HepG2 (cell line): ENCODE data around the gene LYRM1. TPM values are rescaled to one million over a fixed set of nuclear protein-coding genes. Genes with fewer than 3 reads are reported as not detected.

Experiments used
- ATF6 ChIP-seq: sonication (generic); formaldehyde crosslinking; conservative IDR thresholded peaks from 2 replicates; pipeline ENCODE4 v1.4.0; 2020; ENCODE audit warnings: missing genetic modification reagents
- CC2D1A ChIP-seq: sonication (generic); formaldehyde crosslinking; IDR thresholded peaks from 2 replicates; pipeline ENCODE4 v1.8.1; 2023; ENCODE audit warnings: mild to moderate bottlenecking, missing genetic modification reagents
- DDIT3 ChIP-seq: sonication (generic); formaldehyde crosslinking; IDR thresholded peaks from 2 replicates; pipeline ENCODE4 v1.4.0; 2020; ENCODE audit warnings: mild to moderate bottlenecking, missing genetic modification reagents
- HCFC1 ChIP-seq: fragments of 150-350 bp; IDR thresholded peaks from 2 replicates; pipeline ENCODE4 v1.6.1; 2014; ENCODE audit warnings: low read depth, low read length
- HNRNPLL ChIP-seq: fragments of 200-400 bp; formaldehyde crosslinking; IDR thresholded peaks from 2 replicates; pipeline ENCODE4 v1.6.1; 2017; ENCODE audit warnings: mild to moderate bottlenecking, low read depth, low read length; ENCODE audit not compliant: poor library complexity, severe bottlenecking
- KAT8 ChIP-seq: IDR thresholded peaks from 2 replicates; pipeline ENCODE4 v1.6.1; 2016; ENCODE audit warnings: missing genetic modification reagents, missing compliant biosample characterization
- LBX2 ChIP-seq: sonication (generic); formaldehyde crosslinking; IDR thresholded peaks from 2 replicates; pipeline ENCODE4 v1.5.0; 2020; ENCODE audit warnings: missing genetic modification reagents, mild to moderate bottlenecking, borderline replicate concordance
- MEIS1 ChIP-seq: sonication (generic); formaldehyde crosslinking; IDR thresholded peaks from 2 replicates; pipeline ENCODE4 v1.9.0; 2021; ENCODE audit warnings: mild to moderate bottlenecking, missing genetic modification reagents, moderate library complexity, borderline replicate concordance
- NCOR1 ChIP-seq: fragments of 200-600 bp; sonication (generic); IDR thresholded peaks from 2 replicates; pipeline ENCODE4 v1.7.0; 2017; ENCODE audit warnings: antibody characterized with exemption, low read length, borderline replicate concordance
- NPAS2 ChIP-seq: sonication (generic); formaldehyde crosslinking; IDR thresholded peaks from 2 replicates; pipeline ENCODE4 v1.8.0; 2022; ENCODE audit warnings: mild to moderate bottlenecking, missing genetic modification reagents, borderline replicate concordance
- PRDM4 ChIP-seq: sonication (generic); formaldehyde crosslinking; IDR thresholded peaks from 2 replicates; pipeline ENCODE4 v1.9.0; 2021; ENCODE audit warnings: missing genetic modification reagents, borderline replicate concordance
- REXO4 ChIP-seq: sonication (generic); formaldehyde crosslinking; IDR thresholded peaks from 2 replicates; pipeline ENCODE4 v1.8.0; 2022; ENCODE audit warnings: missing genetic modification reagents, mild to moderate bottlenecking, borderline replicate concordance
- SP140L ChIP-seq: sonication (generic); formaldehyde crosslinking; IDR thresholded peaks from 2 replicates; pipeline ENCODE4 v1.4.0; 2020; ENCODE audit warnings: missing genetic modification reagents, borderline replicate concordance
- ZC3H13 ChIP-seq: sonication (generic); formaldehyde crosslinking; IDR thresholded peaks from 2 replicates; pipeline ENCODE4 v1.8.1; 2023; ENCODE audit warnings: mild to moderate bottlenecking, missing genetic modification reagents, moderate library complexity
- ZFP36 ChIP-seq: fragments of 150-350 bp; IDR thresholded peaks from 2 replicates; pipeline ENCODE4 v1.6.1; 2018; ENCODE audit warnings: borderline replicate concordance, low read length, low read depth; ENCODE audit not compliant: partially characterized antibody
- ZFP82 ChIP-seq: sonication (generic); formaldehyde crosslinking; IDR thresholded peaks from 2 replicates; pipeline ENCODE4 v1.5.1; 2020; ENCODE audit warnings: mild to moderate bottlenecking, missing genetic modification reagents, borderline replicate concordance
- ZNF282 ChIP-seq: fragments of 450-650 bp; IDR thresholded peaks from 2 replicates; pipeline ENCODE4 v1.6.1; 2018; ENCODE audit not compliant: partially characterized antibody
- ZNF333 ChIP-seq: sonication (generic); formaldehyde crosslinking; IDR thresholded peaks from 2 replicates; pipeline ENCODE4 v1.4.0; 2020; ENCODE audit warnings: mild to moderate bottlenecking, missing genetic modification reagents, borderline replicate concordance
- ZNF350 ChIP-seq: sonication (generic); formaldehyde crosslinking; IDR thresholded peaks from 2 replicates; pipeline ENCODE4 v1.4.0; 2020; ENCODE audit warnings: mild to moderate bottlenecking, low read depth, missing genetic modification reagents, borderline replicate concordance
- ZNF510 ChIP-seq: sonication (generic); formaldehyde crosslinking; IDR thresholded peaks from 2 replicates; pipeline ENCODE4 v1.4.0; 2020; ENCODE audit warnings: low read depth, mild to moderate bottlenecking, missing genetic modification reagents
- ZNF660 ChIP-seq: sonication (generic); formaldehyde crosslinking; IDR thresholded peaks from 2 replicates; pipeline ENCODE4 v1.5.1; 2020; ENCODE audit warnings: mild to moderate bottlenecking, low read depth, missing genetic modification reagents, borderline replicate concordance
- ZNF768 ChIP-seq: sonication (generic); formaldehyde crosslinking; IDR thresholded peaks from 2 replicates; pipeline ENCODE4 v1.4.0; 2020; ENCODE audit warnings: missing genetic modification reagents
- ZNF782 ChIP-seq: sonication (generic); formaldehyde crosslinking; IDR thresholded peaks from 2 replicates; pipeline ENCODE4 v1.4.0; 2020; ENCODE audit warnings: missing genetic modification reagents, mild to moderate bottlenecking, borderline replicate concordance
- ZNF790 ChIP-seq: sonication (generic); formaldehyde crosslinking; IDR thresholded peaks from 2 replicates; pipeline ENCODE4 v1.8.0; 2022; ENCODE audit warnings: missing genetic modification reagents, mild to moderate bottlenecking, borderline replicate concordance
- polyA plus RNA-seq, 8 experiments: library from polyadenylated mRNA; depleted of rRNA in 3 of 8; stranded (reverse) in 7 of 8; unstranded in 1 of 8; fragments of >200 nt; fragmentation: Illumina TruSeq in 4 of 8; extraction: Trizol in 4 of 8; gene quantifications; 2 replicates each; pipeline versions ENCODE4 v1.2.1 to v1.2.3, GENCODE V29; 2011 to 2016; ENCODE audit warnings: low read depth in 4 of 8, missing spikeins in 1 of 8, mixed read lengths in 1 of 8; ENCODE audit not compliant: insufficient read depth in 1 of 8
- total RNA-seq, 5 experiments: library from RNA; depleted of rRNA; stranded (reverse); fragments of >200 nt; fragmentation: Illumina TruSeq; extraction: Trizol; gene quantifications; 2 replicates each; pipeline ENCODE4 v1.2.3, GENCODE V29; 2016; ENCODE audit warnings: low read depth in 1 of 5

Gene LYRM1
- total and polyA plus RNA-seq, 2 of the 13 experiments (the other 11 are each of a cell fraction or from before 2014, with no cell fraction given): 59.2 to 82.6 TPM

GRCh38 chr16:20899477-20900298, 883 bp upstream of the LYRM1 start (continued):
- TF ChIP-seq PRDM4 (CRISPR knock-in tag) (no peak), ZNF350 (CRISPR knock-in tag) (no peak), ATF6 (peak; percentile 67; the same call in 1 of the 2 replicates), ZC3H13 (CRISPR knock-in tag) (no peak), ZNF333 (peak; percentile 71; the same call in 1 of the 2 replicates), ZNF790 (CRISPR knock-in tag) (no peak; the same call in 1 of the 2 replicates), LBX2 (peak; percentile 67; the same call in 1 of the 2 replicates), HCFC1 (no peak), NCOR1 (no peak; the same call in 1 of the 2 replicates), KAT8 (CRISPR knock-in tag) (peak; percentile 59), ZNF510 (CRISPR knock-in tag) (no peak), ZFP36 (no peak), NPAS2 (CRISPR knock-in tag) (no peak), ZNF768 (CRISPR knock-in tag) (no peak), DDIT3 (no peak), ZFP82 (CRISPR knock-in tag) (no peak; the same call in 1 of the 2 replicates), SP140L (CRISPR knock-in tag) (no peak), MEIS1 (no peak), ZNF282 (no peak), REXO4 (CRISPR knock-in tag) (no peak), ZNF782 (CRISPR knock-in tag) (0 out of 2 replicates have a peak, but pooled peaks have one; percentile 67), HNRNPLL (no peak), ZNF660 (CRISPR knock-in tag) (no peak), CC2D1A (CRISPR knock-in tag) (no peak)
